Transverse colon (tissue), 4 donors: ENCODE data around the gene TEX12. TPM values are rescaled to one million over a fixed set of nuclear protein-coding genes. Genes with fewer than 3 reads are reported as not detected.

Experiments
- DNase-seq: peaks from one replicate; pipeline ENCODE4 v3.0.0-alpha.2; 2019
- H3K27ac ChIP-seq, 4 donors: fragments of 200-600 bp; sonication (generic); 2 replicates each; pipeline ENCODE4 v1.5.1; 2016 to 2018; ENCODE audit warnings: inconsistent platforms in 4 of 4
- H3K27me3 ChIP-seq: fragments of 200-600 bp; sonication (generic); 2 replicates; pipeline ENCODE4 v1.5.1; 2017; ENCODE audit warnings: inconsistent platforms
- H3K36me3 ChIP-seq, 4 donors: fragments of 200-600 bp; sonication (generic); 2 replicates each; pipeline ENCODE4 v1.5.1; 2017 to 2019; ENCODE audit warnings: inconsistent platforms in 4 of 4
- H3K4me1 ChIP-seq, 4 donors: fragments of 200-600 bp; sonication (generic); 2 replicates each; pipeline ENCODE4 v1.5.1; 2017 to 2020; ENCODE audit warnings: inconsistent platforms in 4 of 4
- H3K4me3 ChIP-seq, 4 donors: fragments of 200-600 bp; sonication (generic); 1 replicate in 1 of 4; 2 replicates in 3 of 4; pipeline versions ENCODE4 v1.5.1 to v1.6.1; 2017 to 2019; ENCODE audit warnings: inconsistent platforms in 4 of 4
- H3K9me3 ChIP-seq, 2 donors: fragments of 200-600 bp; sonication (generic); 2 replicates each; pipeline ENCODE4 v1.5.1; 2017 to 2019; ENCODE audit warnings: inconsistent platforms in 2 of 2
- CTCF ChIP-seq, 5 experiments: fragments of 200-600 bp in 3 of 5; fragments of 450-650 bp in 2 of 5; sonication (generic) in 3 of 5; IDR thresholded peaks; 1 replicate in 2 of 5; 2 replicates in 3 of 5; pipeline ENCODE4 v1.5.1; 2016 to 2017; ENCODE audit warnings: antibody characterized with exemption in 5 of 5, inconsistent platforms in 3 of 5, mild to moderate bottlenecking in 2 of 5, moderate library complexity in 1 of 5
- EP300 ChIP-seq: sonication (generic); formaldehyde crosslinking; IDR thresholded peaks from one replicate; pipeline ENCODE4 v1.6.1; 2017; ENCODE audit warnings: antibody characterized with exemption, low read depth
- POLR2A ChIP-seq: fragments of 450-650 bp; IDR thresholded peaks from one replicate; pipeline ENCODE4 v1.6.1; 2016; ENCODE audit warnings: antibody characterized with exemption, mild to moderate bottlenecking, moderate library complexity
- POLR2AphosphoS5 ChIP-seq, 3 donors: sonication (generic); formaldehyde crosslinking; IDR thresholded peaks; one replicate each; pipeline ENCODE4 v1.6.1; 2016; ENCODE audit warnings: antibody characterized with exemption in 3 of 3
- WGBS, 2 donors: methylation state at CpG; one replicate each; pipeline ENCODE4 v1.1.5; 2018; ENCODE audit warnings: low coverage in 1 of 2; 5-methylcytosine and 5-hydroxymethylcytosine counted together
- in situ Hi-C, 4 donors: fragments of 200-750 bp; cut with MboI; loops; one replicate each; pipeline versions ENCODE4 v1.15.0 to v1.15.1; 2017; ENCODE audit warnings: low sequenced_read_pairs in 3 of 4, low pct_ligation_motif_present in 1 of 4, low pct_unique_long_range_greater_than_20kb in 1 of 4
- intact Hi-C: fragments of 100-400 bp; cut with DNase I; formaldehyde crosslinking; loops from one replicate; pipeline ENCODE4 v1.15.1; 2023; ENCODE audit warnings: low total_unique reads
- total RNA-seq, 4 donors: library from RNA; depleted of rRNA; stranded (reverse); fragments of >200 nt; gene quantifications; one replicate each; pipeline ENCODE4 v1.1.0, GENCODE V29; 2016

TEX12 gene
- total RNA-seq, 4 donors from 2014 or later: 0.96 to 1.3 TPM; not detected in 2

- DNase-seq: peak; percentile 85
- no peaks in the 10 kb centered on the region for H3K27me3 ChIP-seq
- peak in 2 of 3 donors; percentile 12 to 19 for TF ChIP-seq POLR2AphosphoS5 (IDR thresholded peaks at IDR 0.05)
- no peak for TF ChIP-seq EP300
- peak; percentile 76 to 97 (median 91) for TF ChIP-seq CTCF (IDR thresholded peaks at IDR 0.05)
- H3K9me3 ChIP-seq: no peaks in the 10 kb centered on the region
- intact Hi-C loops (no loop called here), in situ Hi-C loops (loop anchor here in 2 of 4 donors (10.0 kb wide), 1 partner anchor 60 kb away; no protein-coding TSS in a partner anchor)
- 5% methylated on average over 10 to 11 of the region's 11 CpGs for WGBS, 2 donors
- H3K27ac ChIP-seq: peak within 1 kb of the TSS; percentile 50 to 73 (median 66)
- H3K4me3 ChIP-seq: peak within 1 kb of the TSS in 3 of 4 donors; percentile 0 to 20 (median 15)
- no peaks in the 10 kb centered on the region for H3K36me3 ChIP-seq
- H3K4me1 ChIP-seq: peaks cover 0 to 12% (median 9%) of the 10 kb centered on the region in 4 donors
These were observed 7.8 kb downstream of the TEX12 start, which contains the start of gene BCO2 for GRCh38 chr11:112174789-112175598. Gene BCO2 (plus strand): TSS chr11:112175512. CDS start chr11:112175602, 90 bp downstream.

GRCh38 chr11:112175599-112175952, 8.4 kb downstream of the TEX12 start:
- no peaks in the 10 kb centered on the region for H3K9me3 ChIP-seq
- H3K27me3 ChIP-seq: no peaks in the 10 kb centered on the region
- WGBS, 2 donors: 0 to 25% methylated on average over 1 to 4 of the region's 4 CpGs
- peak overlapping the region; percentile 50 to 73 (median 66) for H3K27ac ChIP-seq
- peaks cover 0 to 12% (median 9%) of the 10 kb centered on the region in 4 donors for H3K4me1 ChIP-seq
- no peaks in the 10 kb centered on the region for H3K36me3 ChIP-seq
- in situ Hi-C loops (loop anchor here in 2 of 4 donors (10.0 kb wide), 1 partner anchor 61 kb away; no protein-coding TSS in a partner anchor), intact Hi-C loops (no loop called here)
- H3K4me3 ChIP-seq: peak overlapping the region in 3 of 4 donors; percentile 0 to 20 (median 15)
- no peak for DNase-seq
- TF ChIP-seq CTCF (IDR thresholded peaks at IDR 0.05) (no peak), POLR2A (no peak), POLR2AphosphoS5 (IDR thresholded peaks at IDR 0.05) (no peak), EP300 (no peak)

GRCh38 chr11:112176077-112176476, 8.9 kb downstream of the TEX12 start:
- no peak for DNase-seq
- Histone ChIP-seq H3K27me3 (no peaks in the 10 kb centered on the region), H3K27ac (peak overlapping the region in 2 of 4 donors; percentile 67 to 73), H3K9me3 (no peaks in the 10 kb centered on the region), H3K4me1 (peaks cover 0 to 12% (median 9%) of the 10 kb centered on the region in 4 donors), H3K4me3 (no peak overlapping the region), H3K36me3 (no peaks in the 10 kb centered on the region)
- in situ Hi-C loops (loop anchor here in 2 of 4 donors (10.0 kb wide), 1 partner anchor 61 kb away; no protein-coding TSS in a partner anchor), intact Hi-C loops (no loop called here)
- WGBS, 2 donors: 67 to 70% methylated on average over 1 of the region's 1 CpG
- TF ChIP-seq CTCF (IDR thresholded peaks at IDR 0.05) (no peak), EP300 (no peak), POLR2AphosphoS5 (IDR thresholded peaks at IDR 0.05) (no peak), POLR2A (no peak)

GRCh38 chr11:112177589-112177988, 10.4 kb downstream of the TEX12 start:
- H3K4me3 ChIP-seq: no peak overlapping the region
- no peaks in the 10 kb centered on the region for H3K27me3 ChIP-seq
- TF ChIP-seq POLR2A (no peak), POLR2AphosphoS5 (IDR thresholded peaks at IDR 0.05) (no peak)
- no peak for DNase-seq
- H3K36me3 ChIP-seq: no peaks in the 10 kb centered on the region
- intact Hi-C loops (no loop called here), in situ Hi-C loops (loop anchor here in 2 of 4 donors (10.0 kb wide), 1 partner anchor 63 kb away; no protein-coding TSS in a partner anchor)
- no peaks in the 10 kb centered on the region for H3K9me3 ChIP-seq
- H3K4me1 ChIP-seq: peaks cover 0 to 12% (median 9%) of the 10 kb centered on the region in 4 donors
- no peak overlapping the region for H3K27ac ChIP-seq
- WGBS, 2 donors: 80 to 81% methylated on average over 3 to 4 of the region's 4 CpGs
